Vagina (tissue), 2 donors: ENCODE measurements around the gene PRR30.

ENCODE experiments used
- CTCF ChIP-seq, 3 experiments: fragments of 450-650 bp in 2 of 3; fragments of 200-600 bp in 1 of 3; sonication (generic) in 1 of 3; IDR thresholded peaks; one replicate each; pipeline ENCODE4 v1.5.1; 2017 to 2019; ENCODE audit warnings: antibody characterized with exemption in 3 of 3, mild to moderate bottlenecking in 2 of 3, moderate library complexity in 2 of 3
- POLR2A ChIP-seq, 2 donors: fragments of 450-650 bp; IDR thresholded peaks; one replicate each; pipeline ENCODE4 v1.6.1; 2017; ENCODE audit warnings: antibody characterized with exemption in 2 of 2, mild to moderate bottlenecking in 2 of 2, moderate library complexity in 2 of 2
- POLR2AphosphoS5 ChIP-seq, 2 donors: sonication (generic); formaldehyde crosslinking; IDR thresholded peaks; one replicate each; pipeline ENCODE4 v1.9.0; 2017; ENCODE audit warnings: antibody characterized with exemption in 2 of 2, mild to moderate bottlenecking in 2 of 2, low read depth in 1 of 2; ENCODE audit not compliant: insufficient read depth in 1 of 2

- TF ChIP-seq POLR2A (IDR thresholded peaks at IDR 0.05) (no peak), CTCF (IDR thresholded peaks at IDR 0.05) (no peak), POLR2AphosphoS5 (IDR thresholded peaks at IDR 0.05; ENCODE audit: insufficient read depth in 1 of 2, low read depth in 1 of 2) (no peak)
Observed at GRCh38 chr2:27131429-27131828, 7.8 kb downstream of the PRR30 start.
